Endodermal cell (in vitro differentiated cells): ENCODE results near the gene MNX1. TPM values are rescaled to one million over a fixed set of nuclear protein-coding genes. Genes with fewer than 3 reads are reported as not detected.

Source experiments
- DNase-seq: peaks from one replicate; pipeline ENCODE4 v3.0.0-alpha.2; 2017
- H3K27ac ChIP-seq: 2 replicates; pipeline ENCODE4 v1.5.1; 2013; ENCODE audit warnings: mild to moderate bottlenecking, low read depth, low read length, moderate library complexity
- H3K27me3 ChIP-seq: 2 replicates; pipeline ENCODE4 v1.6.1; 2013; ENCODE audit warnings: mild to moderate bottlenecking, low read length, moderate library complexity; ENCODE audit not compliant: insufficient read depth, control insufficient read depth, poor library complexity, severe bottlenecking
- H3K36me3 ChIP-seq: 2 replicates; pipeline ENCODE4 v1.7.0; 2013; ENCODE audit warnings: mild to moderate bottlenecking, low read length, moderate library complexity; ENCODE audit not compliant: control insufficient read depth, insufficient read depth
- H3K4me1 ChIP-seq: one replicate; pipeline ENCODE4 v1.7.0; 2013; ENCODE audit warnings: low read length; ENCODE audit not compliant: control insufficient read depth, insufficient read depth
- H3K4me3 ChIP-seq: 2 replicates; pipeline ENCODE4 v1.5.1; 2013; ENCODE audit warnings: mild to moderate bottlenecking, low read length, moderate library complexity
- H3K9ac ChIP-seq: 2 replicates; pipeline ENCODE4 v1.6.1; 2013; ENCODE audit warnings: mild to moderate bottlenecking, low read length, moderate library complexity; ENCODE audit not compliant: poor library complexity, severe bottlenecking; ENCODE audit errors: extremely low read depth
- H3K9me3 ChIP-seq: 2 replicates; pipeline ENCODE4 v1.6.1; 2013; ENCODE audit warnings: mild to moderate bottlenecking, low read length, moderate library complexity; ENCODE audit not compliant: control insufficient read depth
- H3K27ac Mint-ChIP-seq: 2 replicates; pipeline ENCODE4 v1.8.0; 2020; ENCODE audit warnings: mixed read lengths
- H3K27me3 Mint-ChIP-seq: 2 replicates; pipeline ENCODE4 v1.8.0; 2021; ENCODE audit warnings: mild to moderate bottlenecking, mixed read lengths; ENCODE audit not compliant: insufficient read depth
- H3K36me3 Mint-ChIP-seq: 2 replicates; pipeline ENCODE4 v1.8.0; 2020; ENCODE audit warnings: low read depth, mixed read lengths
- H3K4me1 Mint-ChIP-seq: 2 replicates; pipeline ENCODE4 v1.8.0; 2020; ENCODE audit warnings: mixed read lengths
- H3K4me3 Mint-ChIP-seq: 2 replicates; pipeline ENCODE4 v1.8.0; 2020; ENCODE audit warnings: mild to moderate bottlenecking, moderate library complexity, mixed read lengths
- H3K9me3 Mint-ChIP-seq: 2 replicates; pipeline ENCODE4 v1.8.0; 2020; ENCODE audit warnings: mild to moderate bottlenecking, mixed read lengths
- WGBS, 2 experiments: methylation state at CpG; one replicate each; pipeline versions ENCODE4 v1.1.5 to v1.1.7; 2013; ENCODE audit warnings: missing lambda C conversion rate in 2 of 2, mixed read lengths in 1 of 2; ENCODE audit not compliant: insufficient coverage in 1 of 2, insufficient read length in 1 of 2; 5-methylcytosine and 5-hydroxymethylcytosine counted together
- total RNA-seq, 2 donors: library from RNA; stranded (reverse); fragmentation: NEBNext Ultra II Directional in 1 of 2; extraction: Animal tissue kit (Norgen Biotek cat#: 25700) in 1 of 2; gene quantifications; 2 replicates in 1 of 2; 3 replicates in 1 of 2; pipeline ENCODE4 v1.2.1, GENCODE V29; 2021
- TF ChIP-seq, protein P1 (sequence below): fragments of 200-600 bp; sonication (generic); conservative IDR thresholded peaks from 2 replicates; pipeline ENCODE4 v1.5.0; 2021; ENCODE audit warnings: antibody characterized with exemption, mild to moderate bottlenecking

Gene MNX1
- total RNA-seq, 2 donors from 2014 or later: 14.5 to 18.7 TPM

DNA sequence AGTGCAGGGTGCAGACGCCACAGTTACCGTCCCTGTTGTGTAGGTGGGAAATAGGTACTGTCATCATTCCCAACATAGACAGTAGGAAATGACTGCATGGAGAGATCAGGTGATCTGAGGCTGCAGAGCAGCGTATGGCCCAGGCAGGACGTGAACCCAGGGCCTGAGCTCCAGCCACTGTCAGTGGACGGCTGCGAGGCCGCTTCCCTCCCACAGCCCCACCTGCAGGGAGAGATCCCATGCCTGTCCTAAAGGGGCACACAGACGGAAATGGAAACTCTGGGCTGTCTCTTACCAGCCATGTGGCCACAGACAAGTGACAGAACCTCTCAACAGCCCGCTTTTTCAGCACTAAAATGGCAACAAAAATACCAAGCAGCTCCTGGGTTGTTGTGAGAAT, 44.5 kb upstream of the MNX1 start:
- peaks cover 6% of the 10 kb centered on the region for H3K9me3 Mint-ChIP-seq
- Histone ChIP-seq H3K4me1 (no peaks in the 10 kb centered on the region), H3K9me3 (no peaks in the 10 kb centered on the region), H3K27me3 (no peaks in the 10 kb centered on the region), H3K27ac (no peak overlapping the region), H3K4me3 (no peak overlapping the region), H3K36me3 (no peaks in the 10 kb centered on the region), H3K9ac (no peak overlapping the region)
- peaks cover 20% of the 10 kb centered on the region for H3K27me3 Mint-ChIP-seq
- no peaks in the 10 kb centered on the region for H3K36me3 Mint-ChIP-seq
- WGBS, 2 experiments: 91% methylated on average over 5 to 9 of the region's 9 CpGs
- no peak overlapping the region for H3K27ac Mint-ChIP-seq
- H3K4me1 Mint-ChIP-seq: no peaks in the 10 kb centered on the region
- DNase-seq: no peak
- TF ChIP-seq, protein P1, sequence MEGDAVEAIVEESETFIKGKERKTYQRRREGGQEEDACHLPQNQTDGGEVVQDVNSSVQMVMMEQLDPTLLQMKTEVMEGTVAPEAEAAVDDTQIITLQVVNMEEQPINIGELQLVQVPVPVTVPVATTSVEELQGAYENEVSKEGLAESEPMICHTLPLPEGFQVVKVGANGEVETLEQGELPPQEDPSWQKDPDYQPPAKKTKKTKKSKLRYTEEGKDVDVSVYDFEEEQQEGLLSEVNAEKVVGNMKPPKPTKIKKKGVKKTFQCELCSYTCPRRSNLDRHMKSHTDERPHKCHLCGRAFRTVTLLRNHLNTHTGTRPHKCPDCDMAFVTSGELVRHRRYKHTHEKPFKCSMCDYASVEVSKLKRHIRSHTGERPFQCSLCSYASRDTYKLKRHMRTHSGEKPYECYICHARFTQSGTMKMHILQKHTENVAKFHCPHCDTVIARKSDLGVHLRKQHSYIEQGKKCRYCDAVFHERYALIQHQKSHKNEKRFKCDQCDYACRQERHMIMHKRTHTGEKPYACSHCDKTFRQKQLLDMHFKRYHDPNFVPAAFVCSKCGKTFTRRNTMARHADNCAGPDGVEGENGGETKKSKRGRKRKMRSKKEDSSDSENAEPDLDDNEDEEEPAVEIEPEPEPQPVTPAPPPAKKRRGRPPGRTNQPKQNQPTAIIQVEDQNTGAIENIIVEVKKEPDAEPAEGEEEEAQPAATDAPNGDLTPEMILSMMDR: no peak
- no peak overlapping the region for H3K4me3 Mint-ChIP-seq

DNA sequence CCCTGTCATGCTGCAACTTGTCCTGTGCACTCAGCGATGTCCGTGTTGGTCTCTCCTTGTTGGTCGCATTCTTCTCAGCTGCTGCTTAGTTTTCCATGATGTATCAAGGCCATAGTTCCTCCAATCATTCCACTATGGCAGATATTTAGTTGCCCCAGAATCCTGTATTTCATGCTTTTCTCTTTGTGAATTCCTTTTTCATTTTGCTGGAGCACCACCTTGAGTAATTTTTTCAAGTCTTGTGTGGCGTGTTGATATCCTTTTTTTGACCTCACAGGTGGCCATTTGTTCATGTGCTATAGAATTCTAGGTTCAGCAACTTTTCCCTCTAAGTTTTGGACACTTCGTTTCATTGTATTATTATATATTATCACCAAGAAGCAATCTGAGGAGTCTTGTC, 42.7 kb upstream of the MNX1 start:
- no peaks in the 10 kb centered on the region for H3K4me1 Mint-ChIP-seq
- peaks cover 13% of the 10 kb centered on the region for H3K27me3 Mint-ChIP-seq
- H3K9ac ChIP-seq: no peak overlapping the region
- no peaks in the 10 kb centered on the region for H3K36me3 Mint-ChIP-seq
- H3K4me3 ChIP-seq: no peak overlapping the region
- no peak for DNase-seq
- no peaks in the 10 kb centered on the region for H3K27me3 ChIP-seq
- no peak overlapping the region for H3K4me3 Mint-ChIP-seq
- H3K9me3 ChIP-seq: no peaks in the 10 kb centered on the region
- H3K4me1 ChIP-seq: no peaks in the 10 kb centered on the region
- no peaks in the 10 kb centered on the region for H3K36me3 ChIP-seq
- TF ChIP-seq, protein P1: no peak
- H3K27ac ChIP-seq: no peak overlapping the region
- WGBS, 2 experiments: 91 to 98% methylated on average over 4 to 5 of the region's 5 CpGs
- H3K27ac Mint-ChIP-seq: no peak overlapping the region
- H3K9me3 Mint-ChIP-seq: peaks cover 6% of the 10 kb centered on the region

DNA sequence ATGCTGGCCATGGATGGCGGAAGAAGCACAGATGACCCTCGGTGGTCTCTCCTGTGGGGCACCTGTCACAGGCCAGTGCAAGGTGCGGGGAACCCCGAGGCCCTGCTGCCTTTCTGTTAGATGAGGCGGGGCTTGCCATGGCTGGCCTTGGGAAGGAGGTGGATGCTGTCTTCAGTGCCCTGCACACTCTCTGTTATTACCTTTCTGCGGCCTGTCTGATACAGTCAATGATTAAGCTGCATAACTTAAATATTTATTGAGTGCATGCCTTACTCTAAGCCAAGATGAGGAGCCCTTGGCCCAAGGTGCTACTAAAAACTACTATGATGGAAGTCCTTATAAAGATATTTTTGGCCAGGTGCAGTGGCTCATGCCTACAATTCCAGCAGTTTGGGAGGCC, 36.7 kb upstream of the MNX1 start:
- DNase-seq: no peak
- WGBS, 2 experiments: 86 to 91% methylated on average over 6 of the region's 6 CpGs
- no peak overlapping the region for H3K4me3 Mint-ChIP-seq

More for the DNA sequence above, 36.7 kb upstream of the MNX1 start:
- no peak overlapping the region for H3K27ac Mint-ChIP-seq
- TF ChIP-seq, protein P1: no peak
- no peak overlapping the region for H3K27ac ChIP-seq
- H3K4me3 ChIP-seq: no peak overlapping the region
- no peaks in the 10 kb centered on the region for H3K27me3 ChIP-seq
- H3K9me3 Mint-ChIP-seq: no peaks in the 10 kb centered on the region
- H3K4me1 ChIP-seq: no peaks in the 10 kb centered on the region
- H3K36me3 ChIP-seq: no peaks in the 10 kb centered on the region
- H3K27me3 Mint-ChIP-seq: peaks cover 7% of the 10 kb centered on the region
- H3K9me3 ChIP-seq: no peaks in the 10 kb centered on the region
- no peak overlapping the region for H3K9ac ChIP-seq
- H3K4me1 Mint-ChIP-seq: no peaks in the 10 kb centered on the region
- H3K36me3 Mint-ChIP-seq: no peaks in the 10 kb centered on the region
